Adrenal gland (tissue), 12 donors: ENCODE results near the gene KRT8. TPM values are rescaled to one million over a fixed set of nuclear protein-coding genes. Genes with fewer than 3 reads are reported as not detected.

Experiments used
- DNase-seq, 7 donors: peaks; one replicate each; pipeline ENCODE4 v3.0.0-alpha.2; 2019 to 2020
- H3K27ac ChIP-seq, 5 donors: fragments of 200-600 bp; sonication (generic) in 4 of 5; 1 replicate in 3 of 5; 2 replicates in 2 of 5; pipeline versions ENCODE4 v1.5.1 to v1.8.0; 2016 to 2020; ENCODE audit warnings: mild to moderate bottlenecking in 1 of 5
- H3K27me3 ChIP-seq: fragments of 200-600 bp; 2 replicates; pipeline ENCODE4 v1.8.0; 2021
- H3K36me3 ChIP-seq, 2 donors: fragments of 200-600 bp; replicated peaks in 1 of 2; 1 replicate in 1 of 2; 2 replicates in 1 of 2; pipeline versions ENCODE4 v1.5.1 to v1.8.0; 2018 to 2022
- H3K4me1 ChIP-seq, 2 donors: fragments of 200-600 bp; replicated peaks in 1 of 2; 1 replicate in 1 of 2; 2 replicates in 1 of 2; pipeline versions ENCODE4 v1.5.1 to v1.8.0; 2018 to 2021
- H3K4me3 ChIP-seq, 4 donors: fragments of 200-600 bp; sonication (generic) in 3 of 4; one replicate each; pipeline ENCODE4 v1.5.1; 2016 to 2018
- H3K9me3 ChIP-seq, 3 donors: fragments of 200-600 bp; sonication (generic) in 1 of 3; replicated peaks in 1 of 3; 1 replicate in 2 of 3; 2 replicates in 1 of 3; pipeline versions ENCODE4 v1.5.1 to v1.8.0; 2016 to 2021
- POLR2A ChIP-seq, 2 donors: fragments of 450-650 bp; IDR thresholded peaks; one replicate each; pipeline ENCODE4 v1.6.1; 2017; ENCODE audit warnings: antibody characterized with exemption in 2 of 2, mild to moderate bottlenecking in 2 of 2, moderate library complexity in 1 of 2
- WGBS, 4 donors: extraction: QIAGEN DNeasy Blood & Tissue Kit in 2 of 4; methylation state at CpG; one replicate each; pipeline versions ENCODE4 v1.1.5 to v1.1.7; 2013 to 2017; 5-methylcytosine and 5-hydroxymethylcytosine counted together
- intact Hi-C, 2 donors: fragments of 100-400 bp; cut with DNase I; formaldehyde crosslinking; loops; one replicate each; pipeline versions ENCODE4 v1.14.1 to v1.15.0; 2022 to 2023
- polyA plus RNA-seq, 3 donors: library from polyadenylated mRNA; stranded (reverse); fragments of 200-250 nt in 2 of 3; fragments of 350-450 nt in 1 of 3; fragmentation: Illumina TruSeq in 1 of 3; extraction: RNeasy Lipid Tissue Mini Kit (QIAGEN cat#74804) in 1 of 3; gene quantifications; one replicate each; pipeline ENCODE4 v1.2.3, GENCODE V29; 2013 to 2014
- total RNA-seq, 9 donors: library from RNA; depleted of rRNA in 4 of 9; stranded (reverse); fragments of >200 nt in 4 of 9; fragments of 120-200 nt in 1 of 9; fragmentation: NEBNext Ultra II Directional in 1 of 9; extraction: Animal tissue kit (Norgen Biotek cat#: 25700) in 1 of 9; gene quantifications; one replicate each; pipeline versions ENCODE4 v1.1.0 to v1.2.4, GENCODE V29; 2013 to 2023
- TF ChIP-seq, protein P1 (sequence below), 6 experiments: fragments of 450-650 bp in 4 of 6; fragments of 200-600 bp in 2 of 6; sonication (generic) in 1 of 6; IDR thresholded peaks; 1 replicate in 5 of 6; 2 replicates in 1 of 6; pipeline versions ENCODE4 v1.5.1 to v1.8.0; 2016 to 2021; ENCODE audit warnings: antibody characterized with exemption in 6 of 6, mild to moderate bottlenecking in 2 of 6, moderate library complexity in 1 of 6
- donor health status: healthy with polysubstance abuse.
- donor health status: Bipolar disorder and iron deficiency.
- donor health status: DM: yes; HTN: yes; CAD: no.
- donor health status: DM: no; HTN: no; CAD: no.
- donor health status: DM: no; HTN: no; CAD: no.
- donor health status: DM: yes; HTN: yes; CAD: no.

KRT8 gene
- total and polyA plus RNA-seq, 12 donors: 13.3 to 198 (median 71.0) TPM

- peaks cover 13 to 20% of the 10 kb centered on the region in 2 donors for H3K4me1 ChIP-seq
- no peaks in the 10 kb centered on the region for H3K9me3 ChIP-seq
- peak overlapping the region in 3 of 5 donors; percentile 45 to 85 (median 65) for H3K27ac ChIP-seq
- TF ChIP-seq POLR2A (IDR thresholded peaks at IDR 0.05): peak in 1 of 2 donors; percentile 89
- TF ChIP-seq, protein P1, sequence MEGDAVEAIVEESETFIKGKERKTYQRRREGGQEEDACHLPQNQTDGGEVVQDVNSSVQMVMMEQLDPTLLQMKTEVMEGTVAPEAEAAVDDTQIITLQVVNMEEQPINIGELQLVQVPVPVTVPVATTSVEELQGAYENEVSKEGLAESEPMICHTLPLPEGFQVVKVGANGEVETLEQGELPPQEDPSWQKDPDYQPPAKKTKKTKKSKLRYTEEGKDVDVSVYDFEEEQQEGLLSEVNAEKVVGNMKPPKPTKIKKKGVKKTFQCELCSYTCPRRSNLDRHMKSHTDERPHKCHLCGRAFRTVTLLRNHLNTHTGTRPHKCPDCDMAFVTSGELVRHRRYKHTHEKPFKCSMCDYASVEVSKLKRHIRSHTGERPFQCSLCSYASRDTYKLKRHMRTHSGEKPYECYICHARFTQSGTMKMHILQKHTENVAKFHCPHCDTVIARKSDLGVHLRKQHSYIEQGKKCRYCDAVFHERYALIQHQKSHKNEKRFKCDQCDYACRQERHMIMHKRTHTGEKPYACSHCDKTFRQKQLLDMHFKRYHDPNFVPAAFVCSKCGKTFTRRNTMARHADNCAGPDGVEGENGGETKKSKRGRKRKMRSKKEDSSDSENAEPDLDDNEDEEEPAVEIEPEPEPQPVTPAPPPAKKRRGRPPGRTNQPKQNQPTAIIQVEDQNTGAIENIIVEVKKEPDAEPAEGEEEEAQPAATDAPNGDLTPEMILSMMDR (IDR thresholded peaks at IDR 0.05): peak in 1 of 6 experiments; percentile 39
- no peaks in the 10 kb centered on the region for H3K36me3 ChIP-seq
- DNase-seq: peak; percentile 79 to 90 (median 83)
- intact Hi-C loops: no loop called here
- H3K4me3 ChIP-seq: peak overlapping the region in 2 of 4 donors; percentile 32 to 60
- WGBS, 4 donors: 5 to 13% (median 7%) methylated on average over 14 to 34 of the region's 34 CpGs
- no peaks in the 10 kb centered on the region for H3K27me3 ChIP-seq
These were observed 1.5 kb downstream of the KRT8 start for GRCh38 chr12:52903285-52903854.

DNA sequence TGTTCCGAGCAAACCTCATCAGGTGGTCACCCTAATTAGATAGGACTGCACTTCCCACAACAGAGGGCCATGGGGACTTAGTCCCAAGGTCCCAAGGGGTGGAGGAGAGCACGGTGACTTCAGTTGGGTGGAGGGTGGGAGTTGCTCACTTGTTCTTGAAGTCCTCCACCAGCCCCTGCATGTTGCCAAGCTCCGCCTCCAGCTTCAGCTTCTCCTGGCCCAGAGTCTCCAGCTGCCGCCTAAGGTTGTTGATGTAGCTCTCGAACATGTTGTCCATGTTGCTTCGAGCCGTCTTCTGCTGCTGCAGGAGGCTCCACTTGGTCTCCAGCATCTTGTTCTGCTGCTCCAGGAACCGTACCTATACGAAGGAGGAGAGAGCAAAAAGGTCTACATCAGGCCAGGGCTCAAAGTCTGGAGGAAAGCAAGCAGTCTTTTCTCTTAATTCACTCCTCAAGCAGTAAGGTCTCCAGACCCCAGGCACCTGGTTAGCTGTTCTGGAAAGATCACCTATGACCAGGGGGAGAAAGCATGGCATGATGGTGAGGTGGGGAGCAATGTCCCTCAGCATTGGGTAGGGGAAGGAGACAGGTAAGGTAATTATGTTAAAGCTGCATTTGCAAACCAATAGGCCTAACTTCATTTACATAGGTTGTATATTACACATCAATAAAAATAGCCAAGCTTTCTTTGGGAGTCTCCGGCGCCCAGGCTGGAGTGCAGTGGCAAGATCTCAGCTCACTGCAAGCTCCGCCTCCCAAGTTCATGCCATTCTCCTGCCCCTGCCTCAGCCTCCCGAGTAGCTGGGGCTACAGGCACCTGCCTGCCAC, 2.9 kb downstream of the KRT8 start:
- Histone ChIP-seq H3K27me3 (no peaks in the 10 kb centered on the region), H3K4me1 (peaks cover 0 to 7% of the 10 kb centered on the region in 2 donors), H3K36me3 (no peaks in the 10 kb centered on the region), H3K9me3 (no peaks in the 10 kb centered on the region), H3K27ac (no peak overlapping the region), H3K4me3 (no peak overlapping the region)
- 86 to 92% (median 88%) methylated on average over 10 to 13 of the region's 13 CpGs for WGBS, 4 donors
- no peak for DNase-seq
- TF ChIP-seq, protein P1 (IDR thresholded peaks at IDR 0.05): no peak
- no peak for TF ChIP-seq POLR2A (IDR thresholded peaks at IDR 0.05)
- intact Hi-C loops: no loop called here

- Histone ChIP-seq H3K36me3 (no peaks in the 10 kb centered on the region), H3K4me1 (peaks cover 0 to 7% of the 10 kb centered on the region in 2 donors), H3K27me3 (no peaks in the 10 kb centered on the region), H3K9me3 (no peaks in the 10 kb centered on the region), H3K27ac (no peak overlapping the region), H3K4me3 (no peak overlapping the region)
- 59 to 84% (median 70%) methylated on average over 7 of the region's 7 CpGs for WGBS, 4 donors
- DNase-seq: no peak
- TF ChIP-seq, protein P1 (IDR thresholded peaks at IDR 0.05): no peak
- TF ChIP-seq POLR2A (IDR thresholded peaks at IDR 0.05): no peak
- intact Hi-C loops: no loop called here
These were observed 3.8 kb downstream of the KRT8 start for GRCh38 chr12:52900896-52901714.
